Erythroblast (primary cell): ENCODE measurements around the gene PDGFB.

ENCODE experiments used
- GATA1 ChIP-seq: IDR thresholded peaks from 2 replicates; pipeline ENCODE4 v1.6.1; 2011; ENCODE audit warnings: low read depth, mild to moderate bottlenecking, control low read depth, low read length, moderate library complexity
- POLR2A ChIP-seq: IDR thresholded peaks from 2 replicates; pipeline ENCODE4 v1.6.1; 2011; ENCODE audit warnings: mild to moderate bottlenecking, low read length

GRCh38 chr22:39238966-39239505 lies 5.7 kb downstream of the PDGFB start:
- TF ChIP-seq POLR2A: no peak
- TF ChIP-seq GATA1: no peak
